HG02852 (cell line): Measurements from ENCODE around the gene HOXA7.

Source experiments
- ATAC-seq: cut with Tn5 transposase; IDR thresholded peaks from one replicate; pipeline ENCODE4 v1.9.1; 2021; ENCODE audit warnings: mild to moderate bottlenecking, moderate library complexity; ENCODE audit not compliant: unreplicated experiment

HOXA7 gene

GRCh38 chr7:27156508-27156898 lies at the start of gene HOXA7:
Gene HOXA7, minus strand, starts transcription at chr7:27156675. Its CDS starts 130 bp downstream, at chr7:27156545.
- no peak for ATAC-seq

GRCh38 chr7:27205325-27206280 lies 49.1 kb upstream of the HOXA7 start:
- ATAC-seq, result no peak

- ATAC-seq, result no peak
These were observed 48.4 kb upstream of the HOXA7 start for GRCh38 chr7:27204851-27205322.

- no peak for ATAC-seq
These were observed 47.6 kb upstream of the HOXA7 start for GRCh38 chr7:27203964-27204594.

GRCh38 chr7:27203365-27203953 lies 47.0 kb upstream of the HOXA7 start:
- no peak for ATAC-seq

GRCh38 chr7:27202862-27203134 lies 46.3 kb upstream of the HOXA7 start:
- ATAC-seq, result no peak

- ATAC-seq, result no peak
These were observed 45.8 kb upstream of the HOXA7 start for GRCh38 chr7:27202018-27202861.

- no peak for ATAC-seq
These were observed 45.1 kb upstream of the HOXA7 start for GRCh38 chr7:27201580-27202017.

GRCh38 chr7:27200761-27201579 lies 44.5 kb upstream of the HOXA7 start:
- no peak for ATAC-seq

GRCh38 chr7:27199849-27200760 lies 43.6 kb upstream of the HOXA7 start, which contains the start of gene HOXA13:
Gene HOXA13, minus strand, starts transcription at chr7:27200091. Its CDS starts 14 bp downstream, at chr7:27200077.
- ATAC-seq, result no peak

- ATAC-seq, result no peak
These were observed 42.7 kb upstream of the HOXA7 start for GRCh38 chr7:27198871-27199801.

GRCh38 chr7:27198138-27198841 lies 41.8 kb upstream of the HOXA7 start:
- ATAC-seq, result no peak

- ATAC-seq, result no peak
These were observed 40.9 kb upstream of the HOXA7 start for GRCh38 chr7:27197137-27198042.

GRCh38 chr7:27196287-27196767 lies 39.9 kb upstream of the HOXA7 start:
- ATAC-seq, result no peak

GRCh38 chr7:27194686-27195379 lies 38.4 kb upstream of the HOXA7 start:
- no peak for ATAC-seq
